Loucy (cell line): ENCODE results near the gene PUS3.

ENCODE experiments used
- EZH2phosphoT487 ChIP-seq: fragments of 200-600 bp; IDR thresholded peaks from 2 replicates; pipeline ENCODE4 v1.6.1; 2018; ENCODE audit warnings: antibody characterized with exemption, mild to moderate bottlenecking, moderate library complexity, borderline replicate concordance
- TF ChIP-seq, protein P1 (sequence below): fragments of 200-600 bp; sonication (generic); conservative IDR thresholded peaks from 2 replicates; pipeline ENCODE4 v1.5.1; 2014; ENCODE audit warnings: mild to moderate bottlenecking, antibody characterized with exemption, low read length

DNA sequence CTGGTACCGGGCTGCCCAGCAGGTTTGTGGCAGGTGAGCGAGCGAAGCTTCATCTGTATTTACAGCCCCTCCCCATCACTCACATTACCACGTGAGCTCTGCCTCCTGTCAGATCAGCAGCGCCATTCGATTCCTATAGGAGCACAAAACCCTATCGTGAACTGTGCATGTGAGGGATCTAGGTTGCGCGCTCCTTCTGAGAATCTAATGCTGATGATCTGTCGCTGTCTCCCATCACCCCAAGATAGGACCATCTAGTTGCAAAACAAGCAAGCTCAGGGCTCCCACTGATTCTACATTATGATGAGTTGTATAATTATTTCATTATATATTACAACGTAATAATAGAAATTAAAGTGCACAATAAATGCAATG is 27.1 kb upstream of the PUS3 start:
- no peak for TF ChIP-seq EZH2phosphoT487
- TF ChIP-seq, protein P1, sequence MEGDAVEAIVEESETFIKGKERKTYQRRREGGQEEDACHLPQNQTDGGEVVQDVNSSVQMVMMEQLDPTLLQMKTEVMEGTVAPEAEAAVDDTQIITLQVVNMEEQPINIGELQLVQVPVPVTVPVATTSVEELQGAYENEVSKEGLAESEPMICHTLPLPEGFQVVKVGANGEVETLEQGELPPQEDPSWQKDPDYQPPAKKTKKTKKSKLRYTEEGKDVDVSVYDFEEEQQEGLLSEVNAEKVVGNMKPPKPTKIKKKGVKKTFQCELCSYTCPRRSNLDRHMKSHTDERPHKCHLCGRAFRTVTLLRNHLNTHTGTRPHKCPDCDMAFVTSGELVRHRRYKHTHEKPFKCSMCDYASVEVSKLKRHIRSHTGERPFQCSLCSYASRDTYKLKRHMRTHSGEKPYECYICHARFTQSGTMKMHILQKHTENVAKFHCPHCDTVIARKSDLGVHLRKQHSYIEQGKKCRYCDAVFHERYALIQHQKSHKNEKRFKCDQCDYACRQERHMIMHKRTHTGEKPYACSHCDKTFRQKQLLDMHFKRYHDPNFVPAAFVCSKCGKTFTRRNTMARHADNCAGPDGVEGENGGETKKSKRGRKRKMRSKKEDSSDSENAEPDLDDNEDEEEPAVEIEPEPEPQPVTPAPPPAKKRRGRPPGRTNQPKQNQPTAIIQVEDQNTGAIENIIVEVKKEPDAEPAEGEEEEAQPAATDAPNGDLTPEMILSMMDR, result no peak
